Left renal pelvis (tissue), 4 donors: ENCODE results near the gene TRPM3. TPM values are rescaled to one million over a fixed set of nuclear protein-coding genes. Genes with fewer than 3 reads are reported as not detected.

ENCODE experiments used
- DNase-seq, 4 donors: peaks; one replicate each; pipeline ENCODE4 v3.0.0-alpha.2; 2013; ENCODE audit warnings: low read depth in 4 of 4, low spot score in 3 of 4
- polyA plus RNA-seq, 4 donors: library from polyadenylated mRNA; unstranded; fragments of 120-200 nt; gene quantifications; one replicate each; pipeline ENCODE4 v1.2.1, GENCODE V29; 2013; ENCODE audit not compliant: insufficient read length in 4 of 4

Gene TRPM3
- polyA plus RNA-seq, 4 donors, result 6.3 to 16.1 (median 14.4) TPM

DNA sequence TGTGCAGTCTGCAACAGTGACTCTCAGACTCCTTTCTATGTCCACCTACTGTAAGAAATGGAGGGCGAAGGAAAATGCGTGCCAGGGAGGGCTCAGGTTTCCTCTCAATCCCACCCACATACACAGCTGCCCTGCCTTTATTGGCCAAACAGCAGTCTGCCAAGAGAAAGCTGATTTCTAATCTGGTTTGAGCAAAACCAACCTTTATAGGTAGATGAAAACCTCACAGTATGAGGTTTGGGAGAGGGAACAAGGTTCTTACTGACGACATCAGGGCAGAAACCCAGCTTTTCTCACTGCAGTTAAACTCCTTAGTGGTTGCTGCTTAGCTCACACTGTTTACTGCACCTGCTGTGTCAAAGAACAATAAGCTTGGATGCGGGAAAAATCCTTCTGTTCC is 554.7 kb downstream of the TRPM3 start:
- no peak for DNase-seq

DNA sequence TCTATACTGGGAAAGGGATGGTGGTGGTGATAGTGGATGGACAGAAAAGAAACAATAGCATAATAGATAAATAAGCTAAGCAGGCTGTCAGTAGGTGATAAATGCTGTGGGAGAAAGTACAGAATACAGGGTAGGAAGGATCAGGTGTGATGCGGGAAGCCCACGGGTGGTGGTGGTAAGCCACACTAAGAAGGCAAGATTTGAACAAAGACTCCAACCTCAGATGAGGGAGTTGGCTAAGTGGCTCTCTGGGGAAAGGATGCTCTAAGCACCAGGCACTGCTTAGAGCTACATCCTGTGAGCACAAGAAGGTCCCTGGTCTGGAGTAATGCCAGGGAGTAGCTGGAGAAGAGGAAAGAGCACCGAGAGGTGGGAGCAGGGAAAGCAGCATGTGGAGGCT is 555.4 kb downstream of the TRPM3 start:
- no peak for DNase-seq

DNA sequence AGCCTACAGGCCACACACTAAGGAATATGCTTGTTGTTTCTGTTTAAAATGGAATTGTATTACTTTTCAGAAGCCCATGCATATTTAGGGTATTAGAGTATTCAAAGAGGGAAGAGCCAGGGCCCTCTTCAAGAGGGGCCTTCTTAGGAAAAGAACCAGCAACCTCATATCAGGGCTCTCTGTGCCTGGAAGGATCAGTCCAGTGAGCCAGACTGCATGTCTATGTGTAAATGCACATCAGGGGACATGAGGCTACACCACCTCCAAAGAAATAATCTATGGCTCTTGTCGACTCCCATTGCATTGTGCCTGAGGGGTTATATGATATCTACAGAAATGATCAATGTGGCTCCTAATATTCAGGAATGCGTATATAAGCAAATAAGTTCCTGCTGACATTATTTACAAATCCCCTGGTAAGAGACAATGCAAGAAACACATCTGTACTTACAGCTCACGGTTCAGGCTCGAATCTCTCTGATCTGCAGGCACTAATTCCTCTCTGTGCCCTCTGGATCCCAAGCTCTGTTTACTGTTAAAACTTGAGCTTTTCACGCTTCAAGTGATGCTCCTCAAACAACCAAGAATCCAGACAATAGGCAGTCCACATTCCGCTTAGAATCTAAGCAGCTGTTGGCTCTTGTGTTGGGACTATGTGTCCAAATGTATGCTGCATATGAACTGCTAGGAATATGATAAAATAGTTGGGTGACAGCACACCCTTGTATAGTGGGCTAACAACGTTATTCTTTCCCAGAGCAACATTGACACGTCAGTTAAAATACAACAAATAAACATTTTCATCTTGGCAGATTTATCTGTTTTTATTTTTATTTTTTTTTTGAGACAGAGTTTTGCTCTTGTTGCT is 556.7 kb downstream of the TRPM3 start:
- DNase-seq, result no peak

DNA sequence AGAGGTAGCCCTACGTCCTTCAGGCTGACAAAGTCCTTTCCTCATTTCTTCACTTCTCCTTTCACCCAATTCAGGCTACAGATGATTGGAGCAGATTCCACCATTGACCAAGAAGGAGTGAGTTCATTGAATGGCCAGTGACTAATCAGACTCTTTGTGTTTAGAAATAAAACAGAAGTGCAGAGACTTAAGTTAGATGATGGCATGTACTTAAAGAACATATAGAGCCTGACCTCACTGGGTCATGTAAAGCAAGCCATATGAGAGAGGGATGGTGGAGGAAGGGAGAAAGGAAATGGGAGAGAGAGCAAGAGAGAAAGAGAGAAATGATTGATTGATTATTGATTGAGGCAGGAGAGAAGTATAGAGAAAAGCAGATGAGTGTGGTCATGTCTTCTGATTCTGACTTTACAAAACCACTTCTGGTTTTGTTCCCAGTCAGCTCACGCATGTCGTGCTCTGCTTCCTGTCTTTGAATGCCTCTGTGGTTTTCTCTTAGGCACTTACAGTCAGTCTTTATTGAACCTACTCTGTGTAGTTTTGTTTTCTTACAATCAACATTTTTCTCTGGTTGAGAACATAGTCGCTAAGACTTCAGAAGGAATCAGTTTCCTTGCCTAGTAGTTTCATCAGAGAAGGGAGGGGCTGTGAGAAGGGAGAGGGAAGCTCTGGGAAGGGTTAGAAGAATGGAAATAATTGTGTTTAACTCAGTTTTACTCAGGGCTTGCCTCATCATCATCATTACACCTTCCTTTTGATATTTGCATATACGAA is 557.8 kb downstream of the TRPM3 start:
- no peak for DNase-seq

DNA sequence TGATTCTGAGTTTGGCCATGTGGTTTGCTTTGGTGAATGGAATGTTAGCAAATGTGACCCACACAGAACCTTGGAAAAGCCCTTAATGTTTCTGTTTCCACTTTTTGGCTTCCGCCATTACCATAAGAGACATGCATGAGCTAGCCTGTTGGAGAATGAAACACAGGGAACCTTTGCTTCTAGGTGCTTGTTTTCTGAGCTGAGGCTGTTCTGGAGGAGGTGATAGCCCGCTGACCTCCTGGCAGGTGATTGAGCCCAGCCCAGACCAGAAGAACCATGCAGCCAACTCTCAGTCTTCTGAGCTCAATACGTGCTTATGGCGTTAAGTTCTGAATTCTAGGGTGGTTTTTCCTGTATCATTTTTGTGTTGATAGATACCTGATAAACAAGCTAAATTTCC is 558.4 kb downstream of the TRPM3 start:
- no peak for DNase-seq

DNA sequence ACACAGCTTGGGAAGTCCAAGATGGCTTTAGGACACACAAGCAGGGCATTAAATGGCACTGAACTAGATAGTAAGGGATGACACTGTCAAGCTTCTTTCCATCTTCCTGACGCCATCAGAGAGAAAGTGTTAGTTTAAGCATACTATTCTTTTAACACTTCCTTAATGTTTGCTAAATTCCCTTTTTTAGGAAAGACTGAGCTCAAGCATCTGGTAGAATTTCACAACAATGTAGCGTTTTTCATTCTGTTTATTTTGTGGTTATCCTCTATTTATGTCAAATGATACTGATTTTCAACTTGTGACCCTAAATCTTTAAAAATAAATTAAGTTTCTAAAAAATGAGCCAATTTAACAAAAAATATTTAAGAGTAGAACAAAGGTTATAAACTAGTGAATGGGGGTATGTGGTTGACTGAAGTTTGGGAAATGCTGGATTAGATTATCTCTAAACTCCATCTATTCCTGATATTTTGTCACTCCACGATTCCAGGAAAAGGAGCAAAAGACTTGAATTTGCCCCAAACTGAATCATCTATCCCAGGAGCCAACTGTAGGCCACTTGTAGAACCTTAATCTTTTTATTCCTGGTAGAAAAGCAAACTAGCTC is 559.5 kb downstream of the TRPM3 start:
- DNase-seq, result no peak

DNA sequence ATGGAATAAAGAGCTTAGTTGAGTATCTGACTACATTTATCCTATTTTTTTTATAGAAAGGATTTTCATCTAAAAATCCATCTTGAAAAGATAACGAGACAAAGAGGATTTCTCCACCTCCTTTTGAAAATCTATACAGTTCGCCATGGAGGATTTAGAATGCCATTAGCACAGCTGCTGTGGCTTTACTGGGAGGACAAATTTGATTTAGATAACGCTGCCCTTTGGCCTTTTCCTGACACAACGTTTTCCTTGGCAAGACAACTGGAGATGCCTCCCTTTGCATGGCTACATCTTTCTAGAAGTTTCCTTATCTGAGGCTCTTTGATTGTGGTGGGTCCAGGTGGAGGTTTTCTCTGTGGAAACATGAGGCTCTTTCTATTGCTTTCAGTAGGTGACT is 560.3 kb downstream of the TRPM3 start:
- no peak for DNase-seq

DNA sequence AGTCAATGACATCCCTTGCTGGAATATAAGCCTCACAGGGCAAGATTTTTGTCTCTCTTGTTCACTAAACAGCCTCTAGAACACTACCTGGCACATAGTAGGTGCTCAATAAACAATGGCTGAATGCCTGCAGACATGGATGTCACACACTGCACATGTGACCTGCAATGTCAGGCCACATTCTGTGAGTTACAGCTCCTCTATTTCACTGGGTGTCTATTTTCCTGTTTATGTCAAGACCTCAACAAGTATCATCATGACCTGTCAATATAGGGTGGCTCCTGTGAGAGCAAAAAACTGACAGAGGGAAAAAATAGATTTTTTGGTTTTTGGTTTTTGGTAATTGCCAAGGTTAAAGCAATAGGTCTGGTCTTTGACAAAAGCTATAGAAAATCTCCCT is 562.3 kb downstream of the TRPM3 start:
- no peak for DNase-seq

DNA sequence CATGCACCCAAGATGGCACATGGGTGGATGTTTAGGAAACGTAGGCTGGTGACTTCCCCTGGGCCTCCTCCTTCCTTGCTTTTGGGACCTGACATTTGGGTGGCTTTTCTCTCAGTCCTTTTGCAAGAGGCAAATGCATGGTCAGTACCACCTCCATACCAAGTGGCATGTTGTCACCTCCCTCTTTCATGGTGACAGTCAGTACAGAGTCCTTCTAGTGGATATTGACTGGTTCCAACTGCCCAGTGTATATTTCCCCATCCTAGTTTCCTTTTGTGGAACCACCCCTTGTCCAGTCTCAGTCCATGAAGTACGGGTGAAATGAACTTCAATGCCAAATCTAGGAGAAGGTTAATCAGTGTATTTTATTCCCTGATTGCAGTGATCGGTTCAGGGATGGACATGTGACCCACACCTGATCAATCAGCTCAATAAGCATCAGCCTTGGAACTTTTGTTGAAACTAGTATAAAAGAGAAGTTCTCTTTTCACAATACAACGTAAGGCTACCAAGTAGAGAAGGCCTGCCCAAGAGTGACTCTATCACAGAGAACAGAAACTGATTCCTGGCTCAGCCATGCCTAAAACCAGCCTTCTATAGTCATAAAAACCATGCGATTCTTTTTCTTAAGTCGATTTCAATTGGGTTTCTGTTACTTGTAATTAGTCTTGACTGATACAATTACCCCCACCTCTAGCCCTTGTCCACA is 563.6 kb downstream of the TRPM3 start:
- no peak for DNase-seq

DNA sequence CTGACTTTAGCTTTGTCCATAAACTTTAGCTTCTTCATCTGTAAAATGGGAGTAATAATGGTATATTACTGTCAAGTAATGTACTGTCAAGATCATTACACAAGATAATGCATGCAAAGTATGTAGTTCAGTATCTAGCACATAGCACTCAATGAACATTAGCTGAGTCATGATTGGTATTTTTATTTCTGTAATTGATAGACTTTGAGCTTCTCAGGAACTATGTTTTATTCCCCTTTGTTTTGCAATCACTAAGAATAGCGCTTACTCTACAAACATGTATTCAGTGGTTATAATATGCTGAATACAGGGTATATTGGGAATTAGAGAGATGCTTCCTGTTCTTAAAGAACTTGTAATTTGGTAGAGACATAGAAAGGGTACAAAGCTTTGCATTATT is 564.6 kb downstream of the TRPM3 start:
- no peak for DNase-seq

DNA sequence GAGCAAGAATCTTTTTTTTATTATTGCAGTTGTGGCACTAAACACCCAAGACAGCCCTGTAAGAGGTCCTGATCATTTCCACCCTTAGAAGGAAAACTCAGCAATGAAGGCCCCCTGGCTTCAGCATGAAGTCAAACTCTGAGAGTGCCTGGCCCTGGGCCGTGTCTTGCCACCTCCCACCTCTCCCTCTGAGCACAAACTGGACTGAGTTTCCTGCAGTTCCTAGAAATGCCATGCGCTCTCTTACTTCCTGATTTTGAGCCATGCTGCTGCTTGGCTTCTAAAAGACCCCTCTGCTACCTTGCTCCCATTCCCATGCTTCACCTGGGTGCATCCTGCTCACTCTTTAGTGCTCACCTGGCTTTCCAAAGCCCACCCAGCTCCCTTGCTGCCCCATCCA is 566.5 kb downstream of the TRPM3 start:
- no peak for DNase-seq

DNA sequence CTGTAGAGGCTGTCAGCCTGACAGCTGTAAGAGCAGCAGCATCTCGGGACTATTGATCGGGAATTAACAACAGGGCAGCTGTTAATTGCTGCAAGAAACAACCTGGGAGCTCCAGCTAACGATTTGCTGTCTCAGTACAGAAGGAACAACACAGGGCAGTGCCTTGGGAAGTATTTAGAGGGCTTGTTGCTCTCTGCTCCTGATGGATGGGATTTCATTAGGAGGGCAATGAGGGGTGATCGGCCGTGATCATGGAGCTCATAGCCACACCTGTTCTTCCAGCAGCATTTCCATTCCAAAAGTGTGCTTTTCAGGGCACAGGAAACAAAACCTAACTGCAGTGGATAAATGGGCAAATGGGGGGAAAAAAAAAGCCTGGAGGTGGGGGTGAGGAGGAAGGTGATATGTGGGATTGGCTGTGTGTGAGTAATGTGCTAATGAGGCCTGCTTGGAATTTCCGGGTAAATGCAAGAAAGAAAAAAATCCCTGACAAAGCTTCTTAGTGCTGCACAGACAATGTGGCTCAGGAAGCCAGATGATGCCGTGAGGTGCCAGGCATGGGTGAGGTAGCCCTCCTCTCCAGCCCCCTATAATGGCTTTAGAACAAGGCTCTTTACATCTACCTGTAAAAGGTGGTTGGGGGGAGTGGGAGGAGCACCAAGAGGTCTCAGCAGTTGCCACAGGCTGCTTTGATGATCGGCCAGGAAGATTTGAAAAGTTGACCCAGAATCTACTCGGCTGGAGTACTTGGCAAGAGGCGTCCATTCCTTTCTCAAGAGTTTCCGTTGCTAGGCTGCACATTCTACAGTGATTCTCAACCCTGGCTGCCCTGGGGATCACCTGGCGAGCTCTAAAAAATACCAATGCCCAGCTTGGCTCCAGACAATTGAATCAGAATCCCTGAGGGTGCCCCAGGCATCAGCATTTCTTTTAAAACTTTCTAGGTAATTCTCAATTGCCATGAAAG is 567.4 kb downstream of the TRPM3 start:
- no peak for DNase-seq

DNA sequence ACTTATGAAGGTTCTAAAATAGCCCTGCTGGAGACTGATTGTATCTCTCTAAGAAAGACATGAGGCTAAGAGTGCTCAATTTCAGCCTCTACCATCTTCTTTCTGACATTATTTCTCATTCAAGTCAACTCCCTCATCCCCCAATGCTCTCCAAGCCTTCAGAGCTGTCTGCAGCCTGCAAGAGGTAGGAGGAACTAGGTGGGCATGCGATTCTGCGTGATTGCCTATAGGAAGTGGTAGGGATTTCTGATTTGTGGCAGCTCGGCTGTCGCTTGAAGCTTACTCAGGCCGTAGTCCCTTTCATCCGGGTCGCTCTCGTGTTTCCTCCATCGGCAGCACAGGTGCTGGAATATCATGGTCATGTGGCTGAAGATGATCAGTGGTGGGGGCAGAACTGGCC is 568.9 kb downstream of the TRPM3 start:
- no peak for DNase-seq

DNA sequence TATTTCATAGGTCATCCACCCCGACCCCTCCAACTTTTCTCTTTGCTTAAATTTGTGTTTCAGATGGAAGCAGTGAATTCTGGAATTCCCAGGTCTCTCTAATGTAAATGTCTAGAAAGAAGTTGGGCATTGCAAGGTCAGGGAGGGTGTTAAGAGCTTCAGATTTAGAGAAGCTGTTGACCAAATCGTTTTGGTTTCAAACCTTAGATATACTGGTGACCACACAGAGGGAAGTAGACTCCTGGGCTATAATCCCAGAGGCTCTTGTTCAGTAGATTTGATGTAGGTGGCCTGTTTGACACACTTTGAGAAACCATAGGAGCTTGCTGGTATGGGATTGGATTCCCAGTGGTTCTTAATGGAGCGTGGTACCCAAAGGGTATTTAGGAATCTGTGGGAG is 569.6 kb downstream of the TRPM3 start:
- no peak for DNase-seq

DNA sequence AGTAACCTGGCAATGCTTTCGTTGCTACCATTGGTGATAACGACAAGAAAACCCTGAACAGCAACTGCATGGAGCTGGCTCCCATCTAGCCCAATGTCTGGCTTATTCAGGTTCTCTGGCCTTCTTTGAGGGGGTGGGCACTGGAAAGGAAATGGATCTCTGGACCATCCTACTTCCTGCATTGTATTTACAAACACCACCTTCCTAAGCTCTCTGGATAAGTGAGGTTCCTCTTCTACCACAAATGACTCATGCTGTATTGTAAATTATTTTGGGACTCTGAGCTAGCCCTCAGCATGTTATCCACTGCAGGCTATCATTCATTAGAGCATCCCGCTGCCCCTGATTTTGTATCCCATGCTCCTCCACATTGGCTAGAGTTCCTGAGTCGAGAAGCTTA is 570.0 kb downstream of the TRPM3 start:
- DNase-seq, result no peak

DNA sequence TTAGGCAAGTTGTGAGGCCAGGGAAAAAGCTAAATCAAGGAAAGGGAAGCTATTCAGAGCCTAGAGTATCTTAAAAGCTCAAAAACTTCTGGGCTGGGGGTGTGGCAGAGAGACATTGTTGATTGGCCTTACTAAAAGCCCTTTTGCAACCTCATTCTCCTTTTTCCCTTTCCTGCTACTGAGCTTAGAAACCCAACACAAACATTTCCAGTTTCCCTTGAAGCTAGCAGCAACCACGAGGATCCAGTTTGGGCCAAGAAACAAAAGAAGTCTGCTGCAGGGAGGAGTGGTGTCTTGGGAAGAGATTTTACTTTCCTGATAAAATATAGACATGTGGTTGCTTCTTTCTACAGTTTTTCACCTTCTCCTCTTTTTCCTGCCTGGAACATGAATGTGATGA is 571.5 kb downstream of the TRPM3 start:
- no peak for DNase-seq

DNA sequence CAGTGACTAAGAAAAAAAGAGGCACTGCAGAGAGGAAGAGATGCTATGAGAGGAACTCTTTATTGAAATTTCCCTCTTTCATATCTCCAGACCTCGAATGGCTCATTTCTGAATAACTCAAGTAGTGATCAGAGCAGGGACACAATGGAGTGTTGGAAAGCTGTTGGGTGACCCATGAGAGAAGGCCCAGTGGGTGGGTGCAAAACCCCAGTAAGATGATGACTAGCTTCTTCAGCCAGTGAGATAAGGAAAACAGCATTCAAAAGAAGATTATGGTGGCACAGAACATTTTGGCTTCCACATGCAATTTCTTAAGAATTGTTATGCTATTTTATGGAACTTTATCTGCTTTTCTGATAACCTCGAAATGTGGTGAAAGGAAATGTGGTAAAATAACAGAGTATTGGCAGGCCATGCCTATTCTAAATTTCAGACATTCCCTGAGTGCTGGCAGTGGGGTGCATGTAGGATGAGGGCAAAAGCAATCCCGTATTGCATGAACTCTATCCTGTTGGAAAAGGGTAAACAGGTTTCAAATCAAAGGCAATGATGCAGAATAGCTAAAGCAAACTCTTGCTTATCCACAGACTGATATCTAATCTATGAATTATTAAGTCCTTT is 579.0 kb downstream of the TRPM3 start:
- DNase-seq, result no peak

DNA sequence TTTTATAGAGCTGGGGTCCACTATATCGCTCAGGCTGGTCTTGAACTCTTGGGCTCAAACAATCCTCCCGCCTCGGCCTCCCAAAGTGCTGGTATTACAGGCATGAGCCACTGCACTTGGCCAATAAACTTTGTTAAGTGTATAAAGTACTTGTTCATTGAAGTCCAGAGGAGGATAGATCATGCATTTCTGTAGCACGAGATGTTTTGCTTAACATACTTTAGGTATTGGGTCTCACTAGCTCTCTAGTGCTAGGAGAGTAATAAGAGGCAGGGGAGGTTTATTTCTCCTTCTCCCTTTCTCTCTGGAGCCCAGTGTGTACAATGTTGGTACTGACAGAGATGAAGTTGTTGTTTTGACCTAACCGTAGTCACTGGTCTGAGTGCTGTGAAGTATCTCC is 581.4 kb downstream of the TRPM3 start:
- DNase-seq, result no peak

DNA sequence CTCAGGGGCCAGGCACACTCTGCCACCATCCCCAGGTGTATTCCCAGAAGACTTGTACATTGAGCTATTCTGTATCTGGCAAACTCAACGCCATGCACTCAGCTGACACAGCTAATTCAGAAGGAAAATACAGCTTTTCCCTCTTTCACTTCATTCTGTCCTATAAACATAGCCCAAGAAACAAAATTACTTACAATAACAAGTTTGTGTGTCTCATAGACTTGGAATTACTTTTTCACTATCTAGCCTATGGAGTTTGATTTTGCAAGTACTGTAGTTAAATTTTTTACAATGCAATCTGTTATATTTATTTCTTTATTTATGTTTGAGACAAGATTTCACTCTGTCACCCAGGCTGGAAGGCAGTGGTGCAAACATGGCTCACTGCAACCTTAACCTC is 581.9 kb downstream of the TRPM3 start:
- no peak for DNase-seq
